GM06990 (cell line): ENCODE data around the gene IL6.
A peak's percentile ranks its signal among the peaks of the same experiment; 100 is the strongest.

ENCODE experiments used
- DNase-seq: peaks from one replicate; pipeline ENCODE4 v3.0.0-alpha.2; 2011; ENCODE audit not compliant: insufficient read length; ENCODE audit errors: extremely low read depth
- H3K27me3 ChIP-seq: replicated peaks from 2 replicates; pipeline ENCODE4 v1.6.0; 2011; ENCODE audit warnings: low read length; ENCODE audit not compliant: control insufficient read depth, insufficient read depth
- H3K36me3 ChIP-seq: 2 replicates; pipeline ENCODE4 v1.5.1; 2011; ENCODE audit warnings: low read length; ENCODE audit not compliant: control insufficient read depth, insufficient read depth
- H3K4me3 ChIP-seq: replicated peaks from 2 replicates; pipeline ENCODE4 v1.5.1; 2011; ENCODE audit warnings: low read depth, mild to moderate bottlenecking, control low read depth, low read length
- TF ChIP-seq, protein P1 (sequence below): IDR thresholded peaks from 2 replicates; pipeline ENCODE4 v1.5.1; 2011; ENCODE audit warnings: low read length, control low read depth, mild to moderate bottlenecking, inconsistent platforms; ENCODE audit not compliant: insufficient read depth, poor library complexity, severe bottlenecking

Gene IL6

GRCh38 chr7:22729180-22729825, 2.3 kb downstream of the IL6 start:
- Histone ChIP-seq H3K27me3 (no peaks in the 10 kb centered on the region), H3K36me3 (no peaks in the 10 kb centered on the region), H3K4me3 (no peak overlapping the region)
- TF ChIP-seq, protein P1, sequence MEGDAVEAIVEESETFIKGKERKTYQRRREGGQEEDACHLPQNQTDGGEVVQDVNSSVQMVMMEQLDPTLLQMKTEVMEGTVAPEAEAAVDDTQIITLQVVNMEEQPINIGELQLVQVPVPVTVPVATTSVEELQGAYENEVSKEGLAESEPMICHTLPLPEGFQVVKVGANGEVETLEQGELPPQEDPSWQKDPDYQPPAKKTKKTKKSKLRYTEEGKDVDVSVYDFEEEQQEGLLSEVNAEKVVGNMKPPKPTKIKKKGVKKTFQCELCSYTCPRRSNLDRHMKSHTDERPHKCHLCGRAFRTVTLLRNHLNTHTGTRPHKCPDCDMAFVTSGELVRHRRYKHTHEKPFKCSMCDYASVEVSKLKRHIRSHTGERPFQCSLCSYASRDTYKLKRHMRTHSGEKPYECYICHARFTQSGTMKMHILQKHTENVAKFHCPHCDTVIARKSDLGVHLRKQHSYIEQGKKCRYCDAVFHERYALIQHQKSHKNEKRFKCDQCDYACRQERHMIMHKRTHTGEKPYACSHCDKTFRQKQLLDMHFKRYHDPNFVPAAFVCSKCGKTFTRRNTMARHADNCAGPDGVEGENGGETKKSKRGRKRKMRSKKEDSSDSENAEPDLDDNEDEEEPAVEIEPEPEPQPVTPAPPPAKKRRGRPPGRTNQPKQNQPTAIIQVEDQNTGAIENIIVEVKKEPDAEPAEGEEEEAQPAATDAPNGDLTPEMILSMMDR = no peak
- DNase-seq = no peak

GRCh38 chr7:22730066-22730710, 3.2 kb downstream of the IL6 start:
- no peaks in the 10 kb centered on the region for H3K27me3 ChIP-seq
- DNase-seq = no peak
- H3K36me3 ChIP-seq = no peaks in the 10 kb centered on the region
- TF ChIP-seq, protein P1 = no peak
- no peak overlapping the region for H3K4me3 ChIP-seq

- no peak overlapping the region for H3K4me3 ChIP-seq
These were observed 4.1 kb downstream of the IL6 start for GRCh38 chr7:22730921-22731654.

GRCh38 chr7:22731766-22732165, 4.8 kb downstream of the IL6 start:
- no peak for DNase-seq
- TF ChIP-seq, protein P1 = no peak
- Histone ChIP-seq H3K36me3 (no peaks in the 10 kb centered on the region), H3K27me3 (no peaks in the 10 kb centered on the region), H3K4me3 (no peak overlapping the region)

More at GRCh38 chr7:22730921-22731654, 4.1 kb downstream of the IL6 start:
- Histone ChIP-seq H3K36me3 (no peaks in the 10 kb centered on the region), H3K27me3 (no peaks in the 10 kb centered on the region)
- TF ChIP-seq, protein P1 = no peak
- no peak for DNase-seq

DNA sequence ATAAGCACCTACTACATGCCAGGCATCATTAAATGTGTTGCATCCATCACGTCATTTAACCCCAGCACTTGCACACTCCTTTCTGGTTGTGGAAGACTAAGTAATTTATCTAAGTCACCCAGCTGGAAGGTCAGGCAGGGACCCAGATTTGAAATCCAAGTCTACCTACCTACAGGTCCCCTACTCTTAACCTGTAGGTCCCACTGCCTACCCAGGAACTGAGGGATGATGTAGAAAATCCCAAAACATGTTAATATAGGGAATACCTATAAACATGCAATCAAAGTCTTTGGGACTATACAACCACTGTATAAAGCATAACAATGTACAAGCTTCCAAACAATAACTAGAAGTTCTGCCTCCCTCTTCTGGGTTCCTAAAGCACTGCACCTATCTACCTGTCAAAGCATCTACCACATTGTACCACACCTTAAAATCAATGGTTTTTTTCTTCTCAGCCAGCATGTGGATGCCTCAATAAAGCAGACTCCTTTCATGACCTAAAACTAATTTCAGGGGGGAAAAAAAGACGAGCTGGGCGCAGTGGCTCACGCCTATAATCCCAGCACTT, 5.6 kb downstream of the IL6 start:
- no peak overlapping the region for H3K4me3 ChIP-seq
- TF ChIP-seq, protein P1 = peak; percentile 42
- no peak for DNase-seq
- no peaks in the 10 kb centered on the region for H3K36me3 ChIP-seq
- H3K27me3 ChIP-seq = no peaks in the 10 kb centered on the region
